SK-N-SH treated with all-trans-retinoic acid at 6 μM for 48 hours (cell line): ENCODE measurements around the gene MATCAP1.

ENCODE experiments used
- ATAC-seq: fragments of 200-7000 bp; cut with Tn5 transposase; 3 replicates; pipeline ENCODE4 v1.9.1; 2020; ENCODE audit warnings: mild to moderate bottlenecking, moderate library complexity
- ARNTL ChIP-seq: fragments of 450-650 bp; formaldehyde crosslinking; IDR thresholded peaks from 2 replicates; pipeline ENCODE4 v1.5.0; 2020; ENCODE audit warnings: low read depth, mild to moderate bottlenecking, moderate library complexity, borderline replicate concordance
- BACH2 ChIP-seq: fragments of 250-450 bp; sonication (Bioruptor Pico); IDR thresholded peaks from 2 replicates; pipeline ENCODE4 v1.9.0; 2021; ENCODE audit warnings: mild to moderate bottlenecking, borderline replicate concordance
- CREB5 ChIP-seq: fragments of 250-450 bp; sonication (Bioruptor Pico); IDR thresholded peaks from 2 replicates; pipeline ENCODE4 v1.5.1; 2020; ENCODE audit warnings: low read depth, mild to moderate bottlenecking, moderate library complexity
- CSDC2 ChIP-seq: fragments of 250-450 bp; sonication (Bioruptor Pico); IDR thresholded peaks from 2 replicates; pipeline ENCODE4 v1.5.0; 2020; ENCODE audit warnings: mild to moderate bottlenecking, moderate library complexity
- GLIS3 ChIP-seq: fragments of 250-450 bp; sonication (Bioruptor Pico); IDR thresholded peaks from 2 replicates; pipeline ENCODE4 v1.5.0; 2020; ENCODE audit warnings: mild to moderate bottlenecking, moderate library complexity
- ISL1 ChIP-seq: fragments of 250-450 bp; sonication (Bioruptor Pico); IDR thresholded peaks from 2 replicates; pipeline ENCODE4 v2.1.2; 2022; ENCODE audit warnings: mild to moderate bottlenecking, moderate library complexity
- OSR1 ChIP-seq: fragments of 250-450 bp; sonication (Bioruptor Pico); IDR thresholded peaks from 2 replicates; pipeline ENCODE4 v1.8.0; 2022; ENCODE audit warnings: moderate library complexity, mild to moderate bottlenecking, inconsistent platforms
- POU6F1 ChIP-seq: fragments of 250-450 bp; sonication (Bioruptor Pico); IDR thresholded peaks from 2 replicates; pipeline ENCODE4 v1.8.0; 2021; ENCODE audit warnings: low read depth, mild to moderate bottlenecking, moderate library complexity, borderline replicate concordance
- PPARA ChIP-seq: fragments of 250-450 bp; sonication (Bioruptor Pico); IDR thresholded peaks from 2 replicates; pipeline ENCODE4 v1.5.0; 2020; ENCODE audit warnings: mild to moderate bottlenecking, borderline replicate concordance
- RARB ChIP-seq: fragments of 250-450 bp; sonication (Bioruptor Pico); IDR thresholded peaks from 2 replicates; pipeline ENCODE4 v1.8.0; 2021; ENCODE audit warnings: mild to moderate bottlenecking, moderate library complexity
- SNAI2 ChIP-seq: fragments of 250-450 bp; sonication (Bioruptor Pico); IDR thresholded peaks from 2 replicates; pipeline ENCODE4 v1.5.0; 2020; ENCODE audit warnings: mild to moderate bottlenecking, moderate library complexity
- TCF4 ChIP-seq: fragments of 250-450 bp; sonication (Bioruptor Pico); IDR thresholded peaks from 2 replicates; pipeline ENCODE4 v1.8.0; 2021; ENCODE audit warnings: mild to moderate bottlenecking, moderate library complexity, borderline replicate concordance
- TOX ChIP-seq: fragments of 250-450 bp; sonication (Bioruptor Pico); IDR thresholded peaks from 2 replicates; pipeline ENCODE4 v1.8.0; 2021; ENCODE audit warnings: mild to moderate bottlenecking, moderate library complexity, borderline replicate concordance
- ZC3H10 ChIP-seq: fragments of 250-450 bp; sonication (Bioruptor Pico); IDR thresholded peaks from 2 replicates; pipeline ENCODE4 v1.5.1; 2021; ENCODE audit warnings: mild to moderate bottlenecking, moderate library complexity
- ZFP3 ChIP-seq: fragments of 250-450 bp; sonication (Bioruptor Pico); IDR thresholded peaks from 2 replicates; pipeline ENCODE4 v1.5.0; 2020; ENCODE audit warnings: mild to moderate bottlenecking, moderate library complexity
- ZFP30 ChIP-seq: fragments of 450-650 bp; formaldehyde crosslinking; IDR thresholded peaks from 2 replicates; pipeline ENCODE4 v1.5.0; 2022; ENCODE audit warnings: mild to moderate bottlenecking, moderate library complexity
- ZNF565 ChIP-seq: fragments of 450-650 bp; formaldehyde crosslinking; conservative IDR thresholded peaks from 2 replicates; pipeline ENCODE4 v1.5.0; 2020; ENCODE audit warnings: low read depth, mild to moderate bottlenecking, moderate library complexity
- ZNF70 ChIP-seq: fragments of 450-650 bp; formaldehyde crosslinking; IDR thresholded peaks from 2 replicates; pipeline ENCODE4 v1.5.0; 2020; ENCODE audit warnings: mild to moderate bottlenecking, moderate library complexity
- TF ChIP-seq, protein P1 (sequence below): fragments of 250-450 bp; sonication (Bioruptor Pico); IDR thresholded peaks from 2 replicates; pipeline ENCODE4 v1.5.1; 2021; ENCODE audit warnings: mild to moderate bottlenecking, moderate library complexity
- TF ChIP-seq, protein P2 (sequence below): fragments of 250-450 bp; sonication (Bioruptor Pico); IDR thresholded peaks from 2 replicates; pipeline ENCODE4 v1.5.0; 2020; ENCODE audit warnings: mild to moderate bottlenecking, moderate library complexity
- TF ChIP-seq, protein P3 (sequence below): fragments of 250-450 bp; sonication (Bioruptor Pico); IDR thresholded peaks from 2 replicates; pipeline ENCODE4 v1.8.0; 2020; ENCODE audit warnings: mild to moderate bottlenecking, moderate library complexity, borderline replicate concordance

Gene MATCAP1

GRCh38 chr16:67190041-67190440 is 6.3 kb upstream of the MATCAP1 start, which contains the start of gene EXOC3L1:
Gene EXOC3L1 (minus strand): TSS chr16:67190136. CDS start chr16:67189676, 460 bp downstream.
- ATAC-seq, result no peak
- TF ChIP-seq TCF4 (CRISPR knock-in tag), result no peak
- no peak for TF ChIP-seq OSR1
- TF ChIP-seq, protein P1, sequence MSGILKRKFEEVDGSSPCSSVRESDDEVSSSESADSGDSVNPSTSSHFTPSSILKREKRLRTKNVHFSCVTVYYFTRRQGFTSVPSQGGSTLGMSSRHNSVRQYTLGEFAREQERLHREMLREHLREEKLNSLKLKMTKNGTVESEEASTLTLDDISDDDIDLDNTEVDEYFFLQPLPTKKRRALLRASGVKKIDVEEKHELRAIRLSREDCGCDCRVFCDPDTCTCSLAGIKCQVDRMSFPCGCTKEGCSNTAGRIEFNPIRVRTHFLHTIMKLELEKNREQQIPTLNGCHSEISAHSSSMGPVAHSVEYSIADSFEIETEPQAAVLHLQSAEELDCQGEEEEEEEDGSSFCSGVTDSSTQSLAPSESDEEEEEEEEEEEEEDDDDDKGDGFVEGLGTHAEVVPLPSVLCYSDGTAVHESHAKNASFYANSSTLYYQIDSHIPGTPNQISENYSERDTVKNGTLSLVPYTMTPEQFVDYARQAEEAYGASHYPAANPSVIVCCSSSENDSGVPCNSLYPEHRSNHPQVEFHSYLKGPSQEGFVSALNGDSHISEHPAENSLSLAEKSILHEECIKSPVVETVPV (CRISPR knock-in tag), result no peak
- TF ChIP-seq ZC3H10, result no peak
- no peak for TF ChIP-seq ZNF565
- TF ChIP-seq CSDC2 (CRISPR knock-in tag), result no peak
- no peak for TF ChIP-seq PPARA (CRISPR knock-in tag)
- no peak for TF ChIP-seq SNAI2 (CRISPR knock-in tag)
- TF ChIP-seq POU6F1, result no peak
- TF ChIP-seq ARNTL (CRISPR knock-in tag), result no peak
- TF ChIP-seq GLIS3 (CRISPR knock-in tag), result no peak
- TF ChIP-seq, protein P2, sequence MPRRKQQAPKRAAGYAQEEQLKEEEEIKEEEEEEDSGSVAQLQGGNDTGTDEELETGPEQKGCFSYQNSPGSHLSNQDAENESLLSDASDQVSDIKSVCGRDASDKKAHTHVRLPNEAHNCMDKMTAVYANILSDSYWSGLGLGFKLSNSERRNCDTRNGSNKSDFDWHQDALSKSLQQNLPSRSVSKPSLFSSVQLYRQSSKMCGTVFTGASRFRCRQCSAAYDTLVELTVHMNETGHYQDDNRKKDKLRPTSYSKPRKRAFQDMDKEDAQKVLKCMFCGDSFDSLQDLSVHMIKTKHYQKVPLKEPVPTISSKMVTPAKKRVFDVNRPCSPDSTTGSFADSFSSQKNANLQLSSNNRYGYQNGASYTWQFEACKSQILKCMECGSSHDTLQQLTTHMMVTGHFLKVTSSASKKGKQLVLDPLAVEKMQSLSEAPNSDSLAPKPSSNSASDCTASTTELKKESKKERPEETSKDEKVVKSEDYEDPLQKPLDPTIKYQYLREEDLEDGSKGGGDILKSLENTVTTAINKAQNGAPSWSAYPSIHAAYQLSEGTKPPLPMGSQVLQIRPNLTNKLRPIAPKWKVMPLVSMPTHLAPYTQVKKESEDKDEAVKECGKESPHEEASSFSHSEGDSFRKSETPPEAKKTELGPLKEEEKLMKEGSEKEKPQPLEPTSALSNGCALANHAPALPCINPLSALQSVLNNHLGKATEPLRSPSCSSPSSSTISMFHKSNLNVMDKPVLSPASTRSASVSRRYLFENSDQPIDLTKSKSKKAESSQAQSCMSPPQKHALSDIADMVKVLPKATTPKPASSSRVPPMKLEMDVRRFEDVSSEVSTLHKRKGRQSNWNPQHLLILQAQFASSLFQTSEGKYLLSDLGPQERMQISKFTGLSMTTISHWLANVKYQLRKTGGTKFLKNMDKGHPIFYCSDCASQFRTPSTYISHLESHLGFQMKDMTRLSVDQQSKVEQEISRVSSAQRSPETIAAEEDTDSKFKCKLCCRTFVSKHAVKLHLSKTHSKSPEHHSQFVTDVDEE (CRISPR knock-in tag), result no peak
- no peak for TF ChIP-seq ZFP30 (CRISPR knock-in tag)
- no peak for TF ChIP-seq BACH2 (CRISPR knock-in tag)
- TF ChIP-seq ISL1 (CRISPR knock-in tag), result no peak
- no peak for TF ChIP-seq CREB5 (CRISPR knock-in tag)
- TF ChIP-seq RARB (CRISPR knock-in tag), result no peak
- TF ChIP-seq, protein P3, sequence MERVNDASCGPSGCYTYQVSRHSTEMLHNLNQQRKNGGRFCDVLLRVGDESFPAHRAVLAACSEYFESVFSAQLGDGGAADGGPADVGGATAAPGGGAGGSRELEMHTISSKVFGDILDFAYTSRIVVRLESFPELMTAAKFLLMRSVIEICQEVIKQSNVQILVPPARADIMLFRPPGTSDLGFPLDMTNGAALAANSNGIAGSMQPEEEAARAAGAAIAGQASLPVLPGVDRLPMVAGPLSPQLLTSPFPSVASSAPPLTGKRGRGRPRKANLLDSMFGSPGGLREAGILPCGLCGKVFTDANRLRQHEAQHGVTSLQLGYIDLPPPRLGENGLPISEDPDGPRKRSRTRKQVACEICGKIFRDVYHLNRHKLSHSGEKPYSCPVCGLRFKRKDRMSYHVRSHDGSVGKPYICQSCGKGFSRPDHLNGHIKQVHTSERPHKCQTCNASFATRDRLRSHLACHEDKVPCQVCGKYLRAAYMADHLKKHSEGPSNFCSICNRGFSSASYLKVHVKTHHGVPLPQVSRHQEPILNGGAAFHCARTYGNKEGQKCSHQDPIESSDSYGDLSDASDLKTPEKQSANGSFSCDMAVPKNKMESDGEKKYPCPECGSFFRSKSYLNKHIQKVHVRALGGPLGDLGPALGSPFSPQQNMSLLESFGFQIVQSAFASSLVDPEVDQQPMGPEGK (CRISPR knock-in tag), result no peak
- no peak for TF ChIP-seq ZNF70 (CRISPR knock-in tag)

GRCh38 chr16:67188798-67189197 is 5.0 kb upstream of the MATCAP1 start:
- no peak for ATAC-seq
- TF ChIP-seq TOX (CRISPR knock-in tag) (no peak), ZFP3 (CRISPR knock-in tag) (no peak), SNAI2 (CRISPR knock-in tag) (no peak), ISL1 (CRISPR knock-in tag) (no peak), RARB (CRISPR knock-in tag) (no peak), GLIS3 (CRISPR knock-in tag) (no peak), BACH2 (CRISPR knock-in tag) (no peak), CSDC2 (CRISPR knock-in tag) (no peak), ZFP30 (CRISPR knock-in tag) (no peak)
- TF ChIP-seq, protein P2 (CRISPR knock-in tag), result no peak
